Breast epithelium (tissue), 3 donors: ENCODE results near the gene ALDH6A1.
A peak's percentile ranks its signal among the peaks of the same experiment; 100 is the strongest.

Source experiments
- CTCF ChIP-seq, 3 donors: fragments of 450-650 bp; IDR thresholded peaks; one replicate each; pipeline ENCODE4 v1.5.1; 2016 to 2017; ENCODE audit warnings: antibody characterized with exemption in 3 of 3, mild to moderate bottlenecking in 3 of 3, moderate library complexity in 3 of 3
- POLR2A ChIP-seq: fragments of 450-650 bp; IDR thresholded peaks from one replicate; pipeline ENCODE4 v1.6.1; 2016; ENCODE audit warnings: antibody characterized with exemption, mild to moderate bottlenecking, moderate library complexity
- POLR2AphosphoS5 ChIP-seq, 3 donors: sonication (generic); formaldehyde crosslinking; IDR thresholded peaks; one replicate each; pipeline ENCODE4 v1.6.1; 2017; ENCODE audit warnings: antibody characterized with exemption in 3 of 3

GRCh38 chr14:74084277-74085046, at the start of gene ALDH6A1, which contains the start of gene LIN52:
- TF ChIP-seq CTCF (IDR thresholded peaks at IDR 0.05) (peak; percentile 9 to 14 (median 13)), POLR2A (peak; percentile 88), POLR2AphosphoS5 (IDR thresholded peaks at IDR 0.05) (peak; percentile 86 to 96 (median 87))
